Loucy (cell line): ENCODE data around the gene DISC1.

Experiments used
- H2AFZ ChIP-seq: fragments of 200-600 bp; sonication (generic); 2 replicates; pipeline ENCODE4 v1.6.0; 2016; ENCODE audit warnings: antibody characterized with exemption, mild to moderate bottlenecking, low read length, moderate library complexity
- H3F3A ChIP-seq: fragments of 200-600 bp; 2 replicates; pipeline ENCODE4 v1.6.0; 2016; ENCODE audit warnings: antibody characterized with exemption, low read depth, mild to moderate bottlenecking
- H3K27me3 ChIP-seq: fragments of 200-600 bp; sonication (generic); 2 replicates; pipeline ENCODE4 v1.6.1; 2014; ENCODE audit warnings: low read length, mild to moderate bottlenecking; ENCODE audit not compliant: insufficient read depth, poor library complexity, severe bottlenecking
- H3K36me3 ChIP-seq: fragments of 200-600 bp; sonication (generic); 2 replicates; pipeline ENCODE4 v1.6.1; 2016; ENCODE audit warnings: low read length; ENCODE audit not compliant: insufficient read depth
- H3K4me1 ChIP-seq: fragments of 200-600 bp; sonication (generic); 2 replicates; pipeline ENCODE4 v1.5.1; 2014; ENCODE audit warnings: low read length, mild to moderate bottlenecking; ENCODE audit not compliant: insufficient read depth, poor library complexity, severe bottlenecking
- H3K4me2 ChIP-seq: fragments of 200-600 bp; sonication (generic); 2 replicates; pipeline ENCODE4 v1.6.0; 2014; ENCODE audit warnings: antibody characterized with exemption, low read length, low read depth, mild to moderate bottlenecking; ENCODE audit not compliant: poor library complexity, severe bottlenecking
- H3K4me3 ChIP-seq: fragments of 200-600 bp; sonication (generic); 2 replicates; pipeline ENCODE4 v1.5.1; 2014; ENCODE audit warnings: low read length, mild to moderate bottlenecking, mixed read lengths; ENCODE audit not compliant: poor library complexity, severe bottlenecking
- H3K79me2 ChIP-seq: fragments of 200-600 bp; sonication (generic); 2 replicates; pipeline ENCODE4 v1.6.1; 2014; ENCODE audit warnings: low read length; ENCODE audit not compliant: insufficient read depth
- H3K9ac ChIP-seq: fragments of 200-600 bp; sonication (generic); 2 replicates; pipeline ENCODE4 v1.6.0; 2014; ENCODE audit warnings: mild to moderate bottlenecking, low read depth, low read length, moderate library complexity; ENCODE audit not compliant: poor library complexity, severe bottlenecking
- H3K9me2 ChIP-seq: fragments of 200-600 bp; sonication (generic); replicated peaks from 2 replicates; pipeline ENCODE4 v1.6.1; 2016; ENCODE audit warnings: low read depth, low read length, mixed read lengths
- H3K9me3 ChIP-seq: fragments of 200-600 bp; sonication (generic); 2 replicates; pipeline ENCODE4 v1.6.1; 2014; ENCODE audit warnings: mild to moderate bottlenecking, antibody characterized with exemption, low read length, low read depth; ENCODE audit not compliant: insufficient read depth
- H4K20me1 ChIP-seq: fragments of 200-600 bp; sonication (generic); 2 replicates; pipeline ENCODE4 v1.6.0; 2014; ENCODE audit warnings: antibody characterized with exemption, low read length, mild to moderate bottlenecking; ENCODE audit not compliant: insufficient read depth, poor library complexity, severe bottlenecking
- CTCF ChIP-seq: fragments of 200-600 bp; sonication (generic); conservative IDR thresholded peaks from 2 replicates; pipeline ENCODE4 v1.5.1; 2014; ENCODE audit warnings: mild to moderate bottlenecking, antibody characterized with exemption, low read length
- EZH2phosphoT487 ChIP-seq: fragments of 200-600 bp; IDR thresholded peaks from 2 replicates; pipeline ENCODE4 v1.6.1; 2018; ENCODE audit warnings: antibody characterized with exemption, mild to moderate bottlenecking, moderate library complexity, borderline replicate concordance

Gene DISC1

GRCh38 chr1:231666220-231666936, 39.8 kb downstream of the DISC1 start:
- Histone ChIP-seq H2AFZ (no peak overlapping the region), H3K4me3 (no peak overlapping the region), H3K27me3 (no peaks in the 10 kb centered on the region), H3K36me3 (no peaks in the 10 kb centered on the region), H3K4me1 (peaks cover 50% of the 10 kb centered on the region), H4K20me1 (no peaks in the 10 kb centered on the region), H3K9ac (no peak overlapping the region), H3K9me2 (no peaks in the 10 kb centered on the region), H3F3A (no peaks in the 10 kb centered on the region), H3K9me3 (peaks cover 5% of the 10 kb centered on the region), H3K4me2 (no peak overlapping the region), H3K79me2 (peaks cover 30% of the 10 kb centered on the region; the same call in 1 of the 2 replicates)
- no peak for TF ChIP-seq CTCF
- no peak for TF ChIP-seq EZH2phosphoT487

- H3K9ac ChIP-seq = peak overlapping the region; percentile 11
- H3K4me2 ChIP-seq = no peak overlapping the region
- H3K9me3 ChIP-seq = peaks cover 5% of the 10 kb centered on the region
- no peaks in the 10 kb centered on the region for H3K27me3 ChIP-seq
- no peaks in the 10 kb centered on the region for H3K36me3 ChIP-seq
- TF ChIP-seq CTCF = no peak
- no peak for TF ChIP-seq EZH2phosphoT487
- no peaks in the 10 kb centered on the region for H3F3A ChIP-seq
- H2AFZ ChIP-seq = no peak overlapping the region
- H3K79me2 ChIP-seq = peaks cover 24% of the 10 kb centered on the region; the same call in 1 of the 2 replicates
- no peaks in the 10 kb centered on the region for H4K20me1 ChIP-seq
- H3K4me3 ChIP-seq = no peak overlapping the region
- no peaks in the 10 kb centered on the region for H3K9me2 ChIP-seq
- H3K4me1 ChIP-seq = peaks cover 44% of the 10 kb centered on the region
These were observed 40.5 kb downstream of the DISC1 start for GRCh38 chr1:231666937-231667608.

- Histone ChIP-seq H3K27me3 (no peaks in the 10 kb centered on the region), H3K36me3 (no peaks in the 10 kb centered on the region), H4K20me1 (no peaks in the 10 kb centered on the region), H3K9me2 (no peaks in the 10 kb centered on the region), H3K4me2 (no peak overlapping the region), H3F3A (no peaks in the 10 kb centered on the region), H3K4me3 (no peak overlapping the region), H3K79me2 (peaks cover 22% of the 10 kb centered on the region), H3K4me1 (peaks cover 44% of the 10 kb centered on the region), H3K9ac (no peak overlapping the region), H3K9me3 (peaks cover 5% of the 10 kb centered on the region), H2AFZ (no peak overlapping the region)
- TF ChIP-seq CTCF (no peak), EZH2phosphoT487 (no peak)
These were observed 41.4 kb downstream of the DISC1 start for GRCh38 chr1:231667896-231668506.
